H1 (cell line): ENCODE measurements around the gene PDE4D. TPM values are rescaled to one million over a fixed set of nuclear protein-coding genes. Genes with fewer than 3 reads are reported as not detected.

Experiments used
- CTCF ChIA-PET: fragments of 300-600 bp; sonication (Branson Sonifier 250); formaldehyde crosslinking; loops from one replicate; lab custom pipeline; 2021; ENCODE audit not compliant: partially characterized antibody; lab: Charles Lee
- POLR2A ChIA-PET: fragments of 300-600 bp; sonication (Branson Sonifier 250); formaldehyde crosslinking; loops from one replicate; lab custom pipeline; 2021; ENCODE audit warnings: inconsistent platforms; ENCODE audit not compliant: partially characterized antibody; lab: Charles Lee
- DNase-seq, 2 experiments: peaks; one replicate each; pipeline versions ENCODE4 v3.0.0 to v3.0.0-alpha.2; 2010 to 2022; ENCODE audit warnings: low spot score in 2 of 2, low read depth in 1 of 2, mixed read lengths in 1 of 2
- FAIRE-seq: peaks from 2 replicates; lab custom pipeline; 2011; peaks lifted over from hg19 to GRCh38; lab: Jason Lieb, UNC
- H2AFZ ChIP-seq: 2 replicates; pipeline ENCODE4 v1.8.1; 2012; ENCODE audit warnings: low read length, inconsistent platforms
- H2AK5ac ChIP-seq: 2 replicates; pipeline ENCODE4 v1.6.1; 2013; ENCODE audit warnings: low read depth, low read length
- H2BK120ac ChIP-seq: replicated peaks from 2 replicates; pipeline ENCODE3; 2013; ENCODE audit warnings: low read depth, low read length, inconsistent platforms
- H2BK12ac ChIP-seq: 2 replicates; pipeline ENCODE4 v1.6.1; 2013; ENCODE audit warnings: low read depth, low read length
- H2BK15ac ChIP-seq: 2 replicates; pipeline ENCODE4 v1.6.1; 2013; ENCODE audit warnings: low read length
- H2BK20ac ChIP-seq: 2 replicates; pipeline ENCODE4 v1.6.1; 2013; ENCODE audit warnings: low read length
- H2BK5ac ChIP-seq: 2 replicates; pipeline ENCODE4 v1.6.1; 2013; ENCODE audit warnings: low read depth, low read length
- H3K14ac ChIP-seq: 2 replicates; pipeline ENCODE4 v1.6.1; 2013; ENCODE audit warnings: inconsistent platforms; ENCODE audit not compliant: insufficient read length
- H3K18ac ChIP-seq: 2 replicates; pipeline ENCODE4 v1.6.1; 2013; ENCODE audit warnings: low read length; ENCODE audit errors: extremely low read depth
- H3K23ac ChIP-seq: 2 replicates; pipeline ENCODE4 v1.6.1; 2013; ENCODE audit warnings: inconsistent platforms; ENCODE audit not compliant: insufficient read length
- H3K23me2 ChIP-seq: 2 replicates; pipeline ENCODE4 v1.6.1; 2013; ENCODE audit warnings: low read depth, low read length
- H3K27ac ChIP-seq: 2 replicates; pipeline ENCODE4 v1.6.1; 2011; ENCODE audit warnings: low read depth, low read length, inconsistent platforms
- H3K27me3 ChIP-seq, 4 experiments: replicated peaks in 1 of 4; 1 replicate in 1 of 4; 2 replicates in 3 of 4; pipeline versions ENCODE4 v1.6.1 to v1.8.1; 2011 to 2013; ENCODE audit warnings: low read length in 3 of 4, mild to moderate bottlenecking in 3 of 4, inconsistent platforms in 2 of 4, mixed read lengths in 2 of 4, moderate library complexity in 1 of 4; ENCODE audit not compliant: control insufficient read depth in 3 of 4, insufficient read depth in 3 of 4; ENCODE audit errors: extremely low read depth in 1 of 4
- H3K36me3 ChIP-seq, 4 experiments: 2 replicates each; pipeline versions ENCODE4 v1.6.1 to v1.8.1; 2011 to 2013; ENCODE audit warnings: mild to moderate bottlenecking in 4 of 4, low read length in 3 of 4, moderate library complexity in 2 of 4, control low read depth in 1 of 4, inconsistent platforms in 1 of 4; ENCODE audit not compliant: insufficient read depth in 4 of 4, control insufficient read depth in 2 of 4
- H3K4ac ChIP-seq: replicated peaks from 2 replicates; pipeline ENCODE3; 2013; ENCODE audit warnings: low read length, low read depth, mixed read lengths, inconsistent platforms; ENCODE audit not compliant: insufficient read length
- H3K4me1 ChIP-seq, 4 experiments: replicated peaks in 1 of 4; 1 replicate in 1 of 4; 2 replicates in 3 of 4; pipeline versions ENCODE4 v1.6.1 to v1.8.1; 2011 to 2013; ENCODE audit warnings: low read length in 3 of 4, inconsistent platforms in 2 of 4, mixed read lengths in 1 of 4; ENCODE audit not compliant: insufficient read depth in 4 of 4, control insufficient read depth in 3 of 4
- H3K4me2 ChIP-seq, 2 experiments: 2 replicates each; pipeline versions ENCODE4 v1.6.1 to v1.8.1; 2011 to 2013; ENCODE audit warnings: low read depth in 2 of 2, low read length in 2 of 2, control low read depth in 1 of 2, inconsistent platforms in 1 of 2, mild to moderate bottlenecking in 1 of 2; ENCODE audit not compliant: insufficient read depth in 1 of 2
- H3K4me3 ChIP-seq, 4 experiments: fragments of 200-600, 300-600 bp in 1 of 4; sonication (generic), shearing (Covaris generic), sonication (Bioruptor Twin) in 1 of 4; 2 replicates each; pipeline versions ENCODE4 v1.5.1 to v1.8.1; 2011 to 2016; ENCODE audit warnings: low read length in 4 of 4, low read depth in 3 of 4, control low read depth in 2 of 4, inconsistent platforms in 2 of 4, mild to moderate bottlenecking in 2 of 4, mixed read lengths in 1 of 4, moderate library complexity in 1 of 4; ENCODE audit not compliant: insufficient read depth in 2 of 4; ENCODE audit errors: extremely low read depth in 1 of 4
- H3K56ac ChIP-seq: replicated peaks from 2 replicates; pipeline ENCODE3; 2013; ENCODE audit warnings: low read depth, mild to moderate bottlenecking, mixed read lengths, low read length, inconsistent platforms; ENCODE audit not compliant: insufficient read length
- H3K79me1 ChIP-seq: 2 replicates; pipeline ENCODE4 v1.6.1; 2013; ENCODE audit warnings: low read depth, low read length, control low read depth
- H3K79me2 ChIP-seq, 2 experiments: 2 replicates each; pipeline versions ENCODE4 v1.6.1 to v1.8.1; 2012 to 2013; ENCODE audit warnings: low read length in 2 of 2, mild to moderate bottlenecking in 2 of 2, inconsistent platforms in 1 of 2; ENCODE audit not compliant: insufficient read depth in 2 of 2, control insufficient read depth in 1 of 2
- H3K9ac ChIP-seq, 4 experiments: replicated peaks in 1 of 4; 1 replicate in 1 of 4; 2 replicates in 3 of 4; pipeline versions ENCODE4 v1.6.1 to v1.8.1; 2011 to 2013; ENCODE audit warnings: low read depth in 3 of 4, low read length in 3 of 4, control low read depth in 2 of 4, mild to moderate bottlenecking in 2 of 4, moderate library complexity in 2 of 4, inconsistent platforms in 1 of 4; ENCODE audit errors: extremely low read depth in 1 of 4
- H3K9me3 ChIP-seq, 2 experiments: 2 replicates each; pipeline versions ENCODE4 v1.6.1 to v1.8.1; 2012 to 2013; ENCODE audit warnings: mild to moderate bottlenecking in 2 of 2, moderate library complexity in 2 of 2, control low read depth in 1 of 2, inconsistent platforms in 1 of 2, low read depth in 1 of 2, low read length in 1 of 2, mixed read lengths in 1 of 2; ENCODE audit not compliant: insufficient read depth in 2 of 2
- H4K20me1 ChIP-seq, 2 experiments: replicated peaks in 1 of 2; 2 replicates each; pipeline versions ENCODE3 to v1.8.1; 2011 to 2013; ENCODE audit warnings: inconsistent platforms in 2 of 2, low read length in 2 of 2, mild to moderate bottlenecking in 1 of 2; ENCODE audit not compliant: insufficient read depth in 2 of 2, control insufficient read depth in 1 of 2
- H4K5ac ChIP-seq: 2 replicates; pipeline ENCODE4 v1.6.1; 2013; ENCODE audit warnings: low read length, low read depth, mixed read lengths, inconsistent platforms; ENCODE audit not compliant: insufficient read length
- H4K8ac ChIP-seq: 2 replicates; pipeline ENCODE4 v1.8.0; 2013; ENCODE audit warnings: mild to moderate bottlenecking, moderate library complexity, low read length, inconsistent platforms; ENCODE audit not compliant: insufficient read depth; ENCODE audit errors: extremely low read depth
- H4K91ac ChIP-seq: replicated peaks from 2 replicates; pipeline ENCODE3; 2013; ENCODE audit warnings: low read length, mixed read lengths, inconsistent platforms; ENCODE audit not compliant: insufficient read length
- TCF12 ChIP-seq: IDR thresholded peaks from 2 replicates; pipeline ENCODE4 v1.6.1; 2011; ENCODE audit warnings: low read depth, mild to moderate bottlenecking, low read length
- WGBS, 2 experiments: shearing (Covaris generic) in 1 of 2; methylation state at CpG; one replicate each; pipeline versions ENCODE4 v1.1.6 to v1.1.7; 2013 to 2015; ENCODE audit warnings: low lambda C conversion rate in 2 of 2, mixed read lengths in 2 of 2, inconsistent platforms in 1 of 2, low coverage in 1 of 2, missing lambda C conversion rate in 1 of 2; ENCODE audit not compliant: insufficient replicate concordance in 2 of 2, insufficient coverage in 1 of 2, insufficient read length in 1 of 2; ENCODE audit errors: extremely low coverage in 1 of 2, missing lambda C conversion rate in 1 of 2; 5-methylcytosine and 5-hydroxymethylcytosine counted together
- polyA plus RNA-seq, 7 experiments: library from polyadenylated mRNA; depleted of rRNA in 3 of 7; stranded (reverse) in 5 of 7; unstranded in 2 of 7; fragments of >200 nt in 5 of 7; fragments of 200-250 nt in 2 of 7; gene quantifications; 1 replicate in 5 of 7; 2 replicates in 1 of 7; 4 replicates in 1 of 7; pipeline versions ENCODE4 v1.2.1 to v1.2.3, GENCODE V29; 2011 to 2013; ENCODE audit warnings: missing spikeins in 2 of 7, mixed read lengths in 2 of 7
- total RNA-seq: library from RNA; stranded (reverse); fragmentation: NEBNext Ultra II Directional; extraction: Animal tissue kit (Norgen Biotek cat#: 25700); gene quantifications from 2 replicates; pipeline ENCODE4 v1.2.1, GENCODE V29; 2021

Gene PDE4D
- total and polyA plus RNA-seq, 2 of the 8 experiments (the other 6 are each of a cell fraction or from before 2014, with no cell fraction given) = 2.3 to 3.7 TPM

DNA sequence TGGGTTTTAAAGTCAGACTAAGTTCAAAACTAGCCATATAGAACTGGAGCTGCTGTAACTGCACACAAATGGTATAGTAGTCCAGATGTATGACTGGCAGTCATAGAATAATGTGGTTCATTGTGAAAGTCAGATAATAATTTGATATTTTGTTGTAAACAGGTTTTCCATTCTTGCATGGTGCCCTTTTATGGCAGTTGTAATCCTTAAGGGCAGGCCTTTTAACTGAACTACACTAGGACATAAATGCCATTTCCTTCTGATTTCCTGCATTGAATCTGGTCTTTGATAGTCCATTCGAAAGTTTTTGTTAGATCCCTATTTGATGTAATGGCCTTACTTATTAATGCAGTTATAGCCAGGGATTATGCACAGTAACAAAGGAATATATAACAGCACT, 632.6 kb downstream of the PDE4D start:
- Histone ChIP-seq H3K4me1 (peaks cover 0 to 3% (median 1%) of the 10 kb centered on the region in 4 experiments; a peak in 2 of 7 replicates), H2AK5ac (no peak overlapping the region), H3K18ac (no peak overlapping the region), H2BK120ac (no peak overlapping the region), H4K8ac (no peak overlapping the region), H4K5ac (no peak overlapping the region), H3K4ac (no peak overlapping the region), H4K20me1 (no peaks in the 10 kb centered on the region), H2AFZ (no peak overlapping the region), H3K79me2 (no peaks in the 10 kb centered on the region), H3K9me3 (no peaks in the 10 kb centered on the region), H3K56ac (no peak overlapping the region), H3K23me2 (no peaks in the 10 kb centered on the region), H3K14ac (no peak overlapping the region), H3K4me2 (no peak overlapping the region), H3K79me1 (no peaks in the 10 kb centered on the region), H3K36me3 (no peaks in the 10 kb centered on the region), H3K27me3 (peaks cover 0 to 1% (median 0%) of the 10 kb centered on the region in 4 experiments; a peak in 1 of 7 replicates), H2BK20ac (no peak overlapping the region), H3K23ac (no peak overlapping the region), H3K27ac (no peak overlapping the region), H2BK12ac (no peak overlapping the region), H3K9ac (no peak overlapping the region), H4K91ac (no peak overlapping the region), H2BK15ac (no peak overlapping the region), H2BK5ac (no peak overlapping the region), H3K4me3 (no peak overlapping the region)
- no peak for FAIRE-seq
- DNase-seq = no peak
- no peak for TF ChIP-seq TCF12
- POLR2A ChIA-PET = no interaction called here
- WGBS, 2 experiments = 86% methylated on average over 1 of the region's 1 CpG; no CpG with 5 or more reads in 1 of the 2 experiments
- CTCF ChIA-PET = interaction anchor here (0.6 to 1.0 kb wide), 2 partner anchors 44 to 116 kb away, joined by 3 to 4 read pairs; no protein-coding TSS in a partner anchor
